Hindlimb muscle (tissue), 1 donor: Measurements from ENCODE around the gene RBM26. TPM values are rescaled to one million over a fixed set of nuclear protein-coding genes. Genes with fewer than 3 reads are reported as not detected.

Source experiments
- DNase-seq: peaks from one replicate; pipeline ENCODE4 v3.0.0-alpha.2; 2013
- polyA plus RNA-seq: library from polyadenylated mRNA; unstranded; fragments of 120-200 nt; gene quantifications from one replicate; pipeline ENCODE4 v1.2.1, GENCODE V29; 2013; ENCODE audit not compliant: insufficient read length

RBM26 gene
- polyA plus RNA-seq, 1 donor, result 49.1 TPM

- no peak for DNase-seq
Observed at GRCh38 chr13:79271616-79272015, 134.4 kb downstream of the RBM26 start.

- DNase-seq, result no peak
Observed at GRCh38 chr13:79270859-79271258, 135.2 kb downstream of the RBM26 start.

Other genes starting within 250 kb of the RBM26 start
- gene NDFIP2, start 74.9 kb upstream of the RBM26 start, polyA plus RNA-seq, result 27.3 TPM